ENCODE data around the gene SPEM3. TPM values are rescaled to one million over a fixed set of nuclear protein-coding genes. Genes with fewer than 3 reads are reported as not detected.

SPEM3 gene
- polyA plus RNA-seq, 3 donors from 2014 or later, result not detected

- Mint-ChIP-seq H3K9me3 (peaks cover 0 to 2% (median 0%) of the 10 kb centered on the region in 6 donors), H3K27me3 (ENCODE audit: low read depth in 3 of 3) (peaks cover 6 to 13% (median 7%) of the 10 kb centered on the region in 3 donors), H3K36me3 (no peaks in the 10 kb centered on the region), H3K4me3 (peak overlapping the region; percentile 63 to 78 (median 73)), H3K4me1 (peaks cover 12 to 21% of the 10 kb centered on the region in 2 donors), H3K27ac (peak overlapping the region in 4 of 6 donors; percentile 75 to 88 (median 80))
- no peak for DNase-seq
Measured at GRCh38 chr17:7406235-7406825, 22.3 kb upstream of the SPEM3 start.

GRCh38 chr17:7407082-7407481, 21.6 kb upstream of the SPEM3 start:
- Mint-ChIP-seq H3K9me3 (peaks cover 0 to 2% (median 0%) of the 10 kb centered on the region in 6 donors), H3K4me1 (peaks cover 8 to 21% of the 10 kb centered on the region in 2 donors), H3K36me3 (no peaks in the 10 kb centered on the region), H3K27me3 (ENCODE audit: low read depth in 3 of 3) (peaks cover 6 to 13% (median 9%) of the 10 kb centered on the region in 3 donors), H3K27ac (no peak overlapping the region), H3K4me3 (peak overlapping the region in 1 of 5 donors; percentile 35)
- DNase-seq, result no peak

- Mint-ChIP-seq H3K27me3 (ENCODE audit: low read depth in 3 of 3) (peaks cover 6 to 13% (median 10%) of the 10 kb centered on the region in 3 donors), H3K9me3 (peaks cover 0 to 2% (median 0%) of the 10 kb centered on the region in 6 donors), H3K27ac (peak within 1 kb of the TSS in 1 of 6 donors; percentile 58), H3K4me3 (peak within 1 kb of the TSS in 4 of 5 donors; percentile 14 to 59 (median 48)), H3K4me1 (peaks cover 8 to 21% of the 10 kb centered on the region in 2 donors), H3K36me3 (no peaks in the 10 kb centered on the region)
- no peak for DNase-seq
Measured at GRCh38 chr17:7407485-7408251, 21.0 kb upstream of the SPEM3 start, which contains the start of gene NLGN2. TSS of gene NLGN2 (plus strand) at chr17:7407845. CDS start at chr17:7408256, 411 bp downstream.

- H3K36me3 Mint-ChIP-seq, result no peaks in the 10 kb centered on the region
- peak; percentile 23 to 34 (median 33) for DNase-seq
- peaks cover 1 to 16% of the 10 kb centered on the region in 2 donors for H3K4me1 Mint-ChIP-seq
- H3K9me3 Mint-ChIP-seq, result peaks cover 0 to 2% (median 0%) of the 10 kb centered on the region in 6 donors
- no peak overlapping the region for H3K27ac Mint-ChIP-seq
- peaks cover 6 to 13% (median 10%) of the 10 kb centered on the region in 3 donors for H3K27me3 Mint-ChIP-seq (ENCODE audit: low read depth in 3 of 3)
- H3K4me3 Mint-ChIP-seq, result peak overlapping the region in 2 of 5 donors; percentile 44 to 59
Measured at GRCh38 chr17:7408252-7408727, 20.4 kb upstream of the SPEM3 start.

GRCh38 chr17:7408863-7409262, 19.8 kb upstream of the SPEM3 start:
- no peak for DNase-seq
- peak overlapping the region in 2 of 5 donors; percentile 18 to 59 for H3K4me3 Mint-ChIP-seq

DNA sequence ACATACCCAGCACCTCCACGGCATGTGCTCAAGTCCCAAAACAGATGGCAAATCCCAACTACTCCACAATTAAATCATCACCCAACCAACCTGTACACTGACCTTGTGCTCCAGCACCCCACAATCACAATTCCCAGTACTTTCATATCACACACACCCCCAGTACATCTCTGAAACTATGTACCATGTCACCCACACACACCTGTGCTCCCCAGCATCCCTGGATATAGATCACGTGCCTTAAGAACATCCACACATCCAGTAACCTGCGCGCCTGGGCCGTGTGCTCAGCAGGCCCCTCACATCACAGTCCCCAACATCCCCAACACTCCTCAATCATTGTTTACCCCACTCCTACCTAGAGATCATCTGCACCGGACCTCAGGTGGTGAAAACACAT, 18.9 kb upstream of the SPEM3 start:
- DNase-seq, result no peak
- Mint-ChIP-seq H3K27me3 (ENCODE audit: low read depth in 3 of 3) (peaks cover 0 to 6% (median 3%) of the 10 kb centered on the region in 3 donors), H3K9me3 (peaks cover 0 to 2% (median 0%) of the 10 kb centered on the region in 6 donors), H3K4me1 (peaks cover 0 to 5% of the 10 kb centered on the region in 2 donors), H3K4me3 (peak overlapping the region in 1 of 5 donors; percentile 46), H3K36me3 (no peaks in the 10 kb centered on the region), H3K27ac (no peak overlapping the region)

More at GRCh38 chr17:7408863-7409262, 19.8 kb upstream of the SPEM3 start:
- Mint-ChIP-seq H3K27me3 (ENCODE audit: low read depth in 3 of 3) (peaks cover 6 to 13% (median 10%) of the 10 kb centered on the region in 3 donors), H3K4me1 (peaks cover 0 to 11% of the 10 kb centered on the region in 2 donors), H3K36me3 (no peaks in the 10 kb centered on the region), H3K9me3 (peaks cover 0 to 2% (median 0%) of the 10 kb centered on the region in 6 donors), H3K27ac (no peak overlapping the region)

GRCh38 chr17:7410634-7411426, 17.8 kb upstream of the SPEM3 start:
- Mint-ChIP-seq H3K27ac (no peak overlapping the region), H3K4me1 (peaks cover 0 to 4% of the 10 kb centered on the region in 2 donors), H3K27me3 (ENCODE audit: low read depth in 3 of 3) (peaks cover 0 to 5% (median 4%) of the 10 kb centered on the region in 3 donors), H3K9me3 (peaks cover 0 to 2% (median 0%) of the 10 kb centered on the region in 6 donors), H3K36me3 (no peaks in the 10 kb centered on the region), H3K4me3 (no peak overlapping the region)
- no peak for DNase-seq

DNA sequence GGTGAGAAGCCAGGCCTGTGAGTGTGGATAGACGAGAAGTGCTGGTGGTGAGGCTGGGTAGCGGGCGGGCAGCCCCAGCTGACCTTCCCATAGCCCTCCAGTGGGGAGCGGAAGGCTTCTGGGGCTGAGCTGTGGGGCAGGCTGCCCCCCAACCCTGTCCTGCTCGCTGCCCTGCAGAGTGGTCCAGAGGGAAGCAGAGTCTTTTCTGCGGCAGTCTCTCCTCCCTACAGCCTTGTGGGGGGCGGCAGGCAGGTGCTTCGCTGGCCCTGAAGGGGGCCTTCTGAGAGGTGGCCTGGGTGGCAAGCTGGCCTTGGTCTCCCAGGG, 17.3 kb upstream of the SPEM3 start:
- Mint-ChIP-seq H3K4me1 (peaks cover 0 to 1% of the 10 kb centered on the region in 2 donors), H3K27ac (no peak overlapping the region), H3K4me3 (no peak overlapping the region), H3K27me3 (ENCODE audit: low read depth in 3 of 3) (peaks cover 0 to 7% (median 5%) of the 10 kb centered on the region in 3 donors), H3K36me3 (no peaks in the 10 kb centered on the region), H3K9me3 (peaks cover 0 to 2% (median 0%) of the 10 kb centered on the region in 6 donors)
- no peak for DNase-seq

DNA sequence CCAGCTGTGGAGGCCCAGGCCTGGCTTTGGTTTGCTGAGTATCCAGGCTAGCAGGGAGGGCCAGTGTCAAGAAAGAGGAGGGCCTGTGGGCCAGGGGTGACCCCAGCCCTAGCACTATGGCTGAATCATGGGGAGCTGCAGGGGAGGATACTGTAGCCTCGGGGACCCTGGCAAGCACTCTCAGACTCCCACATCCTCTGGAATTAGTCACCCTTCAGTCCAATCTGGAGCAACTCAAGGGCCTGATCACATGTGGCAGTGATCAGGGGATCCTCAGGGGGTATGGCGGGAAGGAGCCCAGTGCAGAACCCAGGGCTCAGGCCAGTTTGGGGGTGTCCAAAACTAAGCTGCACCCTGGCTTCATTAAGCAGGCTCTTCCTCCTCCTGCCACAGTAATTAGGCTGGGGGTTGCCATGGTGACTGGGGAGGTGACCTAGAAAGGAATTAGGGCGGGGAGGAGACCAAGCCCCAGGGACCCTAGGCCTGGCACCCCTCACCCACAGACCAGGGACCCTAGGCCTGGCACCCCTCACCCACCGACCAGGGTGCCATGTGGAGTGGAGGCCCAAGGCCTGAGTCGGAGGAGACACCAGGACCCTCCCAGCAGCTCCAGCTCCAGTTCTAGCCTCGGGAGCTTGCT, 15.2 kb upstream of the SPEM3 start:
- Mint-ChIP-seq H3K27me3 (ENCODE audit: low read depth in 3 of 3) (peaks cover 0 to 7% (median 5%) of the 10 kb centered on the region in 3 donors), H3K4me1 (no peaks in the 10 kb centered on the region), H3K36me3 (no peaks in the 10 kb centered on the region), H3K9me3 (peaks cover 0 to 2% (median 0%) of the 10 kb centered on the region in 6 donors), H3K4me3 (no peak overlapping the region), H3K27ac (no peak overlapping the region)
- DNase-seq, result no peak

DNA sequence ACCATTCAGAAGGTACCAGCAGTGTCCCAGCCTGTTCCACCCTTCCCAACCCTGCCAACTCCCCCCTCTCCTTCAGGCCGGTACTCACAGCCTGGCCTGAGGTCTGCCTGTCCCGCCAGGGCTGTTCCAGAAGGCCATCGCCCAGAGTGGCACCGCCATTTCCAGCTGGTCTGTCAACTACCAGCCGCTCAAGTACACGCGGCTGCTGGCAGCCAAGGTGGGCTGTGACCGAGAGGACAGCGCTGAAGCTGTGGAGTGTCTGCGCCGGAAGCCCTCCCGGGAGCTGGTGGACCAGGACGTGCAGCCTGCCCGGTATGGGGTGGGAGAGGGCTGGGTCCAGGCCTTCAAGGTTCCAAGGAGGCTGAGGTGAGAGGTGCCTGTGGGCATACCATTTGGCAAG, 13.8 kb upstream of the SPEM3 start:
- H3K27ac Mint-ChIP-seq, result no peak overlapping the region
- no peaks in the 10 kb centered on the region for H3K36me3 Mint-ChIP-seq
- no peak for DNase-seq
- H3K4me1 Mint-ChIP-seq, result no peaks in the 10 kb centered on the region
- H3K4me3 Mint-ChIP-seq, result no peak overlapping the region
- peaks cover 0 to 9% (median 5%) of the 10 kb centered on the region in 3 donors for H3K27me3 Mint-ChIP-seq (ENCODE audit: low read depth in 3 of 3)
- H3K9me3 Mint-ChIP-seq, result peaks cover 0 to under 1% (median 0%) of the 10 kb centered on the region in 6 donors

- Mint-ChIP-seq H3K4me3 (no peak overlapping the region), H3K4me1 (no peaks in the 10 kb centered on the region), H3K27me3 (ENCODE audit: low read depth in 3 of 3) (peaks cover 0 to 5% (median 5%) of the 10 kb centered on the region in 3 donors)
Measured at GRCh38 chr17:7415784-7416183, 12.9 kb upstream of the SPEM3 start.

DNA sequence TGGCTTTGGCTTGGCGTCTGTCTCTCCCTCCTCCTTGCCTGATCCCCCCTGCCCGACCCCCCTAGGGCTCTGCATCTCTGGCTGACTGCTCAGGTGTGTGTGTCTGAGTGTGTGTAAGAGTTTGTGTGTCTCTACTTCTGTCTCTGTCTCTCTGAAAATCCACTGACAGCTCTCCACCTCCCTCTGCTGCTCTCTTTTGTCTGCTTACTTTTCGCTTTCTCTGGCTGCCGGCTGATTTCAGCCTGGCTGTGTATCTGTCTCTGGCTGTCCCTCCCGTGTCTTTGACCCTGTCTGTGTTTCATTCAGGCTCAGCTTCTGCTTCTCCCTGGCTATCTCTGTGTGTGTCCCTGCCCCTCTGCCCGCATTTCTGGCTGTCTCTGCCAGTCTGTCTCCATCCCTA, 12.3 kb upstream of the SPEM3 start:
- Mint-ChIP-seq H3K27ac (no peak overlapping the region), H3K4me1 (no peaks in the 10 kb centered on the region)

More at GRCh38 chr17:7415784-7416183, 12.9 kb upstream of the SPEM3 start:
- Mint-ChIP-seq H3K9me3 (no peaks in the 10 kb centered on the region), H3K36me3 (no peaks in the 10 kb centered on the region), H3K27ac (no peak overlapping the region)
- no peak for DNase-seq

More for the DNA sequence above, 12.3 kb upstream of the SPEM3 start:
- Mint-ChIP-seq H3K36me3 (no peaks in the 10 kb centered on the region), H3K9me3 (no peaks in the 10 kb centered on the region), H3K4me3 (no peak overlapping the region), H3K27me3 (ENCODE audit: low read depth in 3 of 3) (peaks cover 0 to 5% (median 5%) of the 10 kb centered on the region in 3 donors)
- DNase-seq, result no peak
